GM12801 (cell line): ENCODE results near the gene UBTD1.

Experiments used
- TF ChIP-seq, protein P1 (sequence below): IDR thresholded peaks from one replicate; pipeline ENCODE4 v1.5.1; 2011; ENCODE audit warnings: control low read depth; ENCODE audit not compliant: insufficient read length; ENCODE audit errors: extremely low read depth

The UBTD1 gene

DNA sequence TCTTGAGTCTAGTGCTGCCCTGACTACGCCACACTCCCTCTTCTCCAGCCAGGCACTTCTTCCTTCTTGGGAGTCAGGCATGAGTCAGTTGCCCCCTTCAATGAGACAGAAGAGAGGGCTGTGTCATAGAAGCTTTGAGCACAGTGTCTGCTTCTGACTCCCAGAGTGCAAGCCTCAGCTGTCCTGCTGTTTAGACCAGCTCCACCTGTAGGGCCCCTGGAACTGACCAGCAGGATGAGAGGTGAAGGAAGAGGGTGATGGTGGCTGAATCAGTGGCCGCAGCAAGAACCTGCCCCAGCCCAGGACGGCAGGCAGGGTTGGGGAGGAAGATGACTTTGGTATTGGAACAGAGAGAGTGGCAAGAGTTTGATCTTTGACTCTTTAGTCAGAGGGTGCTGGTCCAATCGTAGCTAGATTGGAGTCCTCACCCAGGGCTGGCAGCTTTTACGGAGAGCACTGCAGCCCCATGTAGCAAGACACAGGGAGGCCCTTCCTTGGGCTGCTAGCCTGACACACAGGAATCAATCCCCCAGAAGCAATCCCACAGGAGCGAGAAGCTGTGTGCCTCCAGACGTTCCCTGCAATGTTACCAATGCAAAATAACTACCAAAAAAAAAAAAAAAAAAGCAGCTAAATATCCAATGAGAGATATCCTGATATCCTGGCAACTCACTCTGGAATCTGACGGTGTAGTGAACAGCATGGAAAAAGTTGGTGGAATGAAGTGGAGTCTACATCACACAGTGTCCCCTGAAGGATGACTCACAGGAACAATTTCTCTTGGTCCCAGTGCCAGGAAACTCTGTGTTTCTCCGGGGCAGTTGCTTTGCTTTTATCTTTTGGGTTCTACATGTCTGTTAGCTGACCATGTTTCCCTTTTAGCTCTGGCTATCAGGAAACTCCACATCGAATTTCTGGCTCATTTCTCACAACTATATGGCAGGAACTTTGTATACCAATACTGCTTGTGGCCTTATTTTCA is 97.7 kb downstream of the UBTD1 start:
- TF ChIP-seq, protein P1, sequence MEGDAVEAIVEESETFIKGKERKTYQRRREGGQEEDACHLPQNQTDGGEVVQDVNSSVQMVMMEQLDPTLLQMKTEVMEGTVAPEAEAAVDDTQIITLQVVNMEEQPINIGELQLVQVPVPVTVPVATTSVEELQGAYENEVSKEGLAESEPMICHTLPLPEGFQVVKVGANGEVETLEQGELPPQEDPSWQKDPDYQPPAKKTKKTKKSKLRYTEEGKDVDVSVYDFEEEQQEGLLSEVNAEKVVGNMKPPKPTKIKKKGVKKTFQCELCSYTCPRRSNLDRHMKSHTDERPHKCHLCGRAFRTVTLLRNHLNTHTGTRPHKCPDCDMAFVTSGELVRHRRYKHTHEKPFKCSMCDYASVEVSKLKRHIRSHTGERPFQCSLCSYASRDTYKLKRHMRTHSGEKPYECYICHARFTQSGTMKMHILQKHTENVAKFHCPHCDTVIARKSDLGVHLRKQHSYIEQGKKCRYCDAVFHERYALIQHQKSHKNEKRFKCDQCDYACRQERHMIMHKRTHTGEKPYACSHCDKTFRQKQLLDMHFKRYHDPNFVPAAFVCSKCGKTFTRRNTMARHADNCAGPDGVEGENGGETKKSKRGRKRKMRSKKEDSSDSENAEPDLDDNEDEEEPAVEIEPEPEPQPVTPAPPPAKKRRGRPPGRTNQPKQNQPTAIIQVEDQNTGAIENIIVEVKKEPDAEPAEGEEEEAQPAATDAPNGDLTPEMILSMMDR, result no peak

DNA sequence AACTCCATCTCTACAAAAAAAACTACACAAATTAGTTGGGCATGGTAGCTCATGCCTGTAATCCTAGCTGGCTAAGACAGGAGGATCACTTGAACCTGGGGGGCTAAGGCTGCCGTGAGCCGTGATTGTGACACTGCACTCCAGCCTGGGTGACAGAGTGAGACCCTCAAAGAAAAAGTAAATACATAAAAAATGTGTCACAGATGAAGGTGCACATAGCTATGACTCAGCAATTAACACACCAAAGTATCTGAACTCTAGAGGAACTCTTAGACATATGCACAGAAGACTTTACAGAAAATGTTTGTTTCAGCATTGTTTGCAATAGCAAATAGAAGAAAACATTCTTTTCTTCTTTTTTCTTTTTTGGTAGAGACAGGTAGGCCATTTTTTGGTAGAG is 99.1 kb downstream of the UBTD1 start:
- TF ChIP-seq, protein P1, result no peak

DNA sequence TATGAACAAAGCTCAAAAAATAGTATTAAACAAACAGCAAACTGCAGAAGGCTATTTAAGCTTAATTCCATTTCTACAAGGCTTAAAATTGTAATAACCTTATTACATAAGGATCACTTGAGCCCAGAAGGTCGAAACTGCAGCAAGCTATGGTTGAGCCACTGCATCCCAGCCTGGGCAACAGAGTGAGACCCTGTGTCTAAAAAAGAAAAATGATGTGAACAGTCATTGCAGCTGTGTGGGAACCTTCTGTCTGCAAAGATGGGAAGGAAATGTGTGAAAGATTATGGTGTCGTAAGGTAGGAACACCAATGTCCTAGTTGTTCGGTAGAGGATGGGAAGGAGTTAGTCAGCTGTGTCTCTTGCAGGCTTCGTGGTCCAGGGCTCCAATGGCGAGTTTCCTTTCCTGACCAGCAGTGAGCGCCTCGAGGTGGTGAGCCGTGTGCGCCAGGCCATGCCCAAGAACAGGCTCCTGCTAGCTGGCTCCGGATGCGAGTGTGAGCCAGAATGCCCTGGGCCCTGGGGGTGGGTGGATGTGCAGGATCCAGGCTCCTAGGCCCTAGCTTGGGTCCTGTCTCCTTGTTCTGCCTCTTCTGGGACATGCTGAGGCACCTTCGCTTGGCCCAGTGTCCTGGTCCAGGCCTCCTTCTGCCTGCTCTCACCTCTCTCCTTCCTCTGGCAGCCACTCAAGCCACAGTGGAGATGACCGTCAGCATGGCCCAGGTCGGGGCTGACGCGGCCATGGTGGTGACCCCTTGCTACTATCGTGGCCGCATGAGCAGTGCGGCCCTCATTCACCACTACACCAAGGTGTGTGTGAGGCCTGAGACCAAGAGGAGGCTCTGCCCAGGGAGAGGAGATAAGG is 99.9 kb downstream of the UBTD1 start:
- TF ChIP-seq, protein P1, result no peak

DNA sequence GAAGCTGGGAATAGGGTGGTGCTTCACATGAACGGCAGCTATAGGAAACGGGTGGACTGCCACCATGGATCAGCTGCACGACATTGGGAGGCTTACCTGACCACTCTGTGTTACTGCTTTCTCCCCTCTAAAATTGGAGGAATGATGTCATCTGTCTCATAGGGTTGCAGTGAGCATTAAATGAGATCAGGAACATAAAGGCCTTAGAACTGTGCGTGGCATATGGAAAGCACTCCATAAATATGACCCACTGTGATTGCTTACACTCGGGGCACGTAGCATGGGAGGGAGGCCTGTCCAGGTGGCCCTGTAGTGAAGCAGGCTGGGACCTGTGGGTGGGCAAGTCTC is 100.5 kb downstream of the UBTD1 start:
- TF ChIP-seq, protein P1, result no peak

DNA sequence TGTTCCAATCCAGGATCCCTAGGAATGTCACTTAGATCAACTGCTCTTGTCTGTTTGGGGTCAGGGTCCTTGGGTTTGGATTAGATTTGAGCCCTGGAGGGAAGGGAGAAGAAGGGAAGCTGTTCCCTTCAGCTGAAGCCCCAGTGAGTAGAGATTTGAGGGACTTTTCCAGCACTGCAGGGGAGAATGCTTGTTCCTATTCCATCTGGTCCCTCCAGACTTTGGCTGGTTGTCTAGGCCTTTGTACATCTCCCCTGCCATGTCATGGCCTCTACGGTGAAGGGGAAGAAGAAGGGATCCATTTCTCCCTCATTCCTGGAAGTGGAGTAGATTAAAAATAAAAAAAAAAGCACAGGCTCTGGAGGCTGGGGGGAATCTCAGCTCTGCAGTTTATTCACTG is 101.9 kb downstream of the UBTD1 start:
- TF ChIP-seq, protein P1, result no peak

DNA sequence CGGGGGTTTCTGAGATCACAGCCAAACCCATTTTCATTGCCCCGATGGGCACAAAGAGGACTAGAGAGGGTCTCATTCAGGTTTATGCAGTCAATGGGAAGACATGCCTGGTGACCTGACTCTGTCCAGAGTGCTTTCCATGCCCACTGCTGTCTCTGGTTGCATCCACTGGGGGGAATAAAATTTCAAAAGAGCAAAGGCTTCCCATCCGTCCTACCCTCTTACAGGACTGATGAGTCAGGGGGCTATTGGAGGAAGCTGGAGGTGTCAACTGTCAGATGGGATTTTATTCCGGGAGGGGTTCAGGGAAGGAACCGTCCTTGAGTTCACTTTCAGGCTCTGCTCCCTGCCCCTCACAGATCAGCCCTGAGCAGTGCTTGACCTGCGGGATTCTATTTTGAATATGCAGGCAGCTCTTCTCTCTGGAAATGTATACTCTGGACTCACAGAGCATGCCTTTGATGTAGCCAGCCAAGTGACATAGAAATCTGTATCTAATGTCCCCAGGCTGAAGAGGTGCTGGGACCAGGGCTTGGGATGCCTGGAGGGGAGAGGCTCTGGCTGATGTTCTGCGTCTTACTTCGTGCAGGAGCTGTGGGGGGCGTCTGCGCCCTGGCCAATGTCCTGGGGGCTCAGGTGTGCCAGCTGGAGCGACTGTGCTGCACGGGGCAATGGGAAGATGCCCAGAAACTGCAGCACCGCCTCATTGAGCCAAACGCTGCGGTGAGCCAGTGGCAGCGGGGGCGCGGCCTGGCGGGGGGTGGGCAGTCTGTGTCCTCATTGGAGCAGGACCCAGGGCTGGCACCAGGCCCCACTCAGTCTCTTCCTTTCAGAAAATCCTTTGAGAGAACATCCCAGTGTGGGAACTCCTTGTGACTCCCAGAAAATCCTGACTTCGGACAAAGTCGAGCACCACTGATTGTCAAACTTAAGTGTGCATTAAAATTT is 102.8 kb downstream of the UBTD1 start:
- TF ChIP-seq, protein P1, result no peak
